CD4-positive, alpha-beta T cell treated with Interleukin-17A for 1 hour (primary cell): ENCODE measurements around the gene C2orf92.
A peak's percentile ranks its signal among the peaks of the same experiment; 100 is the strongest.
"Not testable (repeated sequence)": the region's sequence is repeated elsewhere in the genome, so short reads cannot be mapped to it uniquely, and the experiment has no call there.

Source experiments
- DNase-seq: peaks from one replicate; pipeline ENCODE4 v3.0.0-alpha.2; 2020

Gene C2orf92

GRCh38 chr2:97669448-97669847 is at the start of gene C2orf92:
Gene C2orf92 (plus strand): TSS chr2:97669713. CDS start chr2:97669789, 76 bp downstream.
- no peak for DNase-seq

GRCh38 chr2:97620492-97620891 is 49.0 kb upstream of the C2orf92 start:
- DNase-seq, result not testable (repeated sequence)

- not testable (repeated sequence) for DNase-seq
Observed at GRCh38 chr2:97622976-97623375, 46.5 kb upstream of the C2orf92 start.

GRCh38 chr2:97625354-97626048 is 44.0 kb upstream of the C2orf92 start:
- not testable (repeated sequence) for DNase-seq

- not testable (repeated sequence) for DNase-seq
Observed at GRCh38 chr2:97626049-97626430, 43.5 kb upstream of the C2orf92 start.

GRCh38 chr2:97644023-97644717 is 25.3 kb upstream of the C2orf92 start:
- DNase-seq, result no peak

- no peak for DNase-seq
Observed at GRCh38 chr2:97645112-97645694, 24.3 kb upstream of the C2orf92 start.

GRCh38 chr2:97645695-97646629 is 23.6 kb upstream of the C2orf92 start, which contains the start of gene COX5B:
Gene COX5B (plus strand): TSS chr2:97646062. CDS start chr2:97646087, 25 bp downstream.
- peak; percentile 99 for DNase-seq

- no peak for DNase-seq
Observed at GRCh38 chr2:97646977-97647376, 22.5 kb upstream of the C2orf92 start.

- DNase-seq, result no peak
Observed at GRCh38 chr2:97651114-97651513, 18.4 kb upstream of the C2orf92 start.

- no peak for DNase-seq
Observed at GRCh38 chr2:97653473-97653872, 16.0 kb upstream of the C2orf92 start.

GRCh38 chr2:97653874-97654273 is 15.6 kb upstream of the C2orf92 start:
- no peak for DNase-seq

GRCh38 chr2:97654309-97654708 is 15.2 kb upstream of the C2orf92 start:
- DNase-seq, result no peak

- DNase-seq, result no peak
Observed at GRCh38 chr2:97654791-97655190, 14.7 kb upstream of the C2orf92 start.

GRCh38 chr2:97656129-97656755 is 13.3 kb upstream of the C2orf92 start:
- DNase-seq, result no peak

GRCh38 chr2:97656905-97657587 is 12.5 kb upstream of the C2orf92 start:
- no peak for DNase-seq

- DNase-seq, result no peak
Observed at GRCh38 chr2:97657986-97658690, 11.4 kb upstream of the C2orf92 start.

GRCh38 chr2:97658691-97659157 is 10.8 kb upstream of the C2orf92 start:
- no peak for DNase-seq

- no peak for DNase-seq
Observed at GRCh38 chr2:97659256-97660043, 10.1 kb upstream of the C2orf92 start.
